K562 (cell line): Measurements from ENCODE around the gene CHN1. TPM values are rescaled to one million over a fixed set of nuclear protein-coding genes. Genes with fewer than 3 reads are reported as not detected.

Source experiments
- ATAC-seq: fragments of 200-7000 bp; cut with Tn5 transposase; 3 replicates; pipeline ENCODE4 v1.9.1; 2020; ENCODE audit warnings: moderate library complexity
- BruUV-seq: library from RNA; stranded (reverse); fragments of 400-500 nt; replicated peaks from 2 replicates; lab custom pipeline; 2021; lab: Mats Ljungman, UMichigan
- CTCF ChIA-PET: fragments of 300-600 bp; formaldehyde crosslinking; extraction: SDS; loops from one replicate; lab custom pipeline; 2021; ENCODE audit warnings: low intra/inter-chr PET ratio; lab: Yijun Ruan, JAX
- POLR2A ChIA-PET: fragments of 300-600, 350-650 bp; sonication (Branson Sonifier 250); formaldehyde crosslinking; extraction: SDS; loops from one replicate; lab custom pipeline; 2021; ENCODE audit warnings: antibody characterized with exemption, inconsistent platforms; lab: Yijun Ruan, JAX
- DNase-seq, 4 experiments: peaks; one replicate each; pipeline versions ENCODE4 v3.0.0 to v3.0.0-alpha.2; 2011 to 2018; ENCODE audit warnings: low spot score in 3 of 4, mixed read lengths in 3 of 4; ENCODE audit errors: extremely low read depth in 1 of 4
- FAIRE-seq: peaks from 2 replicates; lab custom pipeline; 2011; peaks lifted over from hg19 to GRCh38; lab: Jason Lieb, UNC
- H2AFZ ChIP-seq: 2 replicates; pipeline ENCODE4 v1.6.0; 2011; ENCODE audit warnings: low read depth, low read length, control low read depth, inconsistent platforms
- H3K27ac ChIP-seq: fragments of 200-600 bp; 3 replicates; pipeline ENCODE4 v1.8.0; 2011; ENCODE audit warnings: low read depth, mild to moderate bottlenecking, control low read depth, inconsistent platforms, low read length, moderate library complexity, mixed read lengths; ENCODE audit errors: extremely low read depth
- H3K27me3 ChIP-seq, 2 experiments: fragments of 300-600 bp in 1 of 2; 2 replicates in 1 of 2; 3 replicates in 1 of 2; pipeline versions ENCODE4 v1.6.0 to v1.8.0; 2011; ENCODE audit warnings: inconsistent platforms in 2 of 2, low read length in 2 of 2, mild to moderate bottlenecking in 1 of 2, mixed read lengths in 1 of 2, moderate library complexity in 1 of 2; ENCODE audit not compliant: control insufficient read depth in 2 of 2, insufficient read depth in 2 of 2
- H3K36me3 ChIP-seq: fragments of 300-600 bp; 3 replicates; pipeline ENCODE4 v1.8.0; 2011; ENCODE audit warnings: mild to moderate bottlenecking, low read length, inconsistent platforms; ENCODE audit not compliant: control insufficient read depth, insufficient read depth
- H3K4me1 ChIP-seq, 2 experiments: fragments of 200-600 bp in 1 of 2; replicated peaks in 1 of 2; 2 replicates in 1 of 2; 3 replicates in 1 of 2; pipeline versions ENCODE4 v1.5.1 to v1.8.0; 2011; ENCODE audit warnings: inconsistent platforms in 2 of 2, low read length in 2 of 2, mild to moderate bottlenecking in 1 of 2, mixed read lengths in 1 of 2, moderate library complexity in 1 of 2; ENCODE audit not compliant: control insufficient read depth in 2 of 2, insufficient read depth in 2 of 2
- H3K4me2 ChIP-seq: 2 replicates; pipeline ENCODE4 v1.6.1; 2011; ENCODE audit warnings: low read length, control low read depth, inconsistent platforms, mixed read lengths; ENCODE audit not compliant: insufficient read depth
- H3K4me3 ChIP-seq: fragments of 200-600 bp; sonication (generic), shearing (Covaris generic); 2 replicates; pipeline ENCODE4 v1.5.1; 2016; ENCODE audit warnings: control low read depth, inconsistent platforms
- H3K79me2 ChIP-seq: fragments of 200-600 bp; 3 replicates; pipeline ENCODE4 v1.8.0; 2011; ENCODE audit warnings: low read length, inconsistent platforms; ENCODE audit not compliant: control insufficient read depth, insufficient read depth
- H3K9ac ChIP-seq, 2 experiments: 2 replicates each; pipeline versions ENCODE4 v1.6.0 to v1.6.1; 2011; ENCODE audit warnings: low read depth in 2 of 2, low read length in 2 of 2, control low read depth in 1 of 2, inconsistent platforms in 1 of 2, mild to moderate bottlenecking in 1 of 2, mixed read lengths in 1 of 2; ENCODE audit not compliant: insufficient read depth in 1 of 2
- H3K9me1 ChIP-seq: one replicate; pipeline ENCODE4 v1.6.0; 2011; ENCODE audit warnings: inconsistent platforms, mild to moderate bottlenecking, low read length, moderate library complexity; ENCODE audit not compliant: control insufficient read depth, insufficient read depth
- H3K9me3 ChIP-seq: replicated peaks from 2 replicates; pipeline ENCODE4 v1.5.1; 2011; ENCODE audit warnings: low read depth, low read length, inconsistent platforms; ENCODE audit not compliant: control insufficient read depth, insufficient read depth
- H4K20me1 ChIP-seq: replicated peaks from 2 replicates; pipeline ENCODE4 v1.6.1; 2011; ENCODE audit warnings: low read length, inconsistent platforms, mixed read lengths; ENCODE audit not compliant: control insufficient read depth, insufficient read depth
- PHTF2 ChIP-seq: fragments of 250-450 bp; sonication (Bioruptor Pico); IDR thresholded peaks from 2 replicates; pipeline ENCODE4 v1.5.0; 2021; ENCODE audit warnings: mild to moderate bottlenecking
- WGBS: fragments of 100-300 bp; shearing (Covaris generic); methylation state at CpG from one replicate; pipeline ENCODE4 v1.1.6; 2016; ENCODE audit warnings: low coverage, mixed read lengths; ENCODE audit not compliant: insufficient coverage; ENCODE audit errors: missing lambda C conversion rate; 5-methylcytosine and 5-hydroxymethylcytosine counted together
- in situ Hi-C: fragments of 300-500 bp; cut with MboI; formaldehyde crosslinking; loops from 4 replicates; pipeline ENCODE4 v1.15.0; 2018; ENCODE audit warnings: inconsistent platforms, mixed read lengths
- intact Hi-C: fragments of 100-400 bp; cut with micrococcal nuclease; formaldehyde crosslinking; loops from 2 replicates; pipeline ENCODE4 v1.14.2; 2022
- polyA plus RNA-seq, 8 experiments: library from polyadenylated mRNA; depleted of rRNA in 4 of 8; stranded (reverse) in 5 of 8; unstranded in 3 of 8; fragments of >200 nt; fragmentation: Nextera tagmentation in 2 of 8; fragmentation: Illumina TruSeq in 1 of 8; extraction: Ambion mirVana in 2 of 8; extraction: Trizol in 1 of 8; gene quantifications; 2 replicates each; pipeline versions ENCODE4 v1.2.1 to v1.2.3, GENCODE V29; 2011 to 2014; ENCODE audit warnings: inconsistent platforms in 1 of 8, missing spikeins in 1 of 8
- total RNA-seq, 7 experiments: library from RNA; depleted of rRNA in 6 of 7; stranded (reverse); fragments of >200 nt in 6 of 7; fragmentation: Illumina TruSeq in 2 of 7; extraction: Trizol in 2 of 7; gene quantifications; 2 replicates each; pipeline versions ENCODE4 v1.2.1 to v1.2.3, GENCODE V29; 2011 to 2021; ENCODE audit warnings: low replicate concordance in 1 of 7
- TF ChIP-seq, protein P1 (sequence below), 2 experiments: fragments of 450-650 bp; IDR thresholded peaks; 2 replicates each; pipeline ENCODE4 v1.6.1; 2016; ENCODE audit warnings: mild to moderate bottlenecking in 2 of 2, borderline replicate concordance in 1 of 2, low read depth in 1 of 2, moderate library complexity in 1 of 2

CHN1 gene
- total and polyA plus RNA-seq, 9 of the 15 experiments (the other 6 are each of a cell fraction or from before 2014, with no cell fraction given) = 0.17 to 2.0 (median 0.87) TPM

DNA sequence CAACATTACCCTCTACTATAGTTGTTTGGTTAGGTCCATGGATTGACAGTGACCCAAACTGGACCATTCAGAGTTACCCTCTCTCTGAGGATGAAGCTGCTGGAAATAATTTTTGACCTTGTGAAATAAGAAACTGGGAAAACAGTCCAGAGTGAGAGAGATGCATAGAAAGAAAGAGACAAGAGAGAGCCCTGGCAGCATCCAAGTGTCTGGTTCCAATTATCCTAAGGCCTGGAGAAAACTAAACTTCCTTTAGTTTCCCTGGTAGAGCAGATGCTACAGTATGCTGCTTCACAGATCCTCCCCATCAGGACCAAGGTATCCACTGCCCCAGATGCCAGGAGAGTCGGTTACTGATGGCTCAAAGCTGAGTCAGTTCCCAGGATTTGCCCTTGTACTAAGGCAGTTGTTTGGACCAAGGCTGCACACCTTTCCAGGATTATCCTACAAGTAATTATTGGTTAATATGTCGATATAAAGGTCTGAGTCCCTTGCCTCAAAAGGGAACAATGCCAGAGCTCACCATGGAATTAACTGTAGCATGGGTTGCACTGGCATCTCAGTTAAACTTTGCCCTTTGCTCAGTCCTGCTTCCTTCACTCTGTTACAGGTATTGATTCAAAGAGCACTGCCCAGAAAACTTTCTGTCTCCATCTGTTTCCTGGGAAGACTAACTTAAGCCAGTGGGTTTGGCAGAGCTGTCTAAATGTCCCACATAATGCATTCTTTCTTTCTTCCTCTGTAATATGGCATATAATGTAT lies 14.6 kb upstream of the CHN1 start:
- DNase-seq = no peak
- in situ Hi-C loops (no loop called here), intact Hi-C loops (no loop called here)
- Histone ChIP-seq H3K9ac (no peak overlapping the region), H4K20me1 (no peaks in the 10 kb centered on the region), H3K4me3 (no peak overlapping the region), H3K27ac (no peak overlapping the region), H3K9me3 (no peaks in the 10 kb centered on the region), H3K79me2 (no peaks in the 10 kb centered on the region), H3K36me3 (no peaks in the 10 kb centered on the region), H3K4me2 (no peak overlapping the region), H3K4me1 (no peaks in the 10 kb centered on the region), H3K27me3 (peaks cover 6 to 7% of the 10 kb centered on the region in 2 experiments; a peak in 2 of 5 replicates), H2AFZ (no peak overlapping the region), H3K9me1 (no peaks in the 10 kb centered on the region)
- ChIA-PET POLR2A (interaction anchor here (0.7 to 1.0 kb wide), 2 partner anchors 14 to 238 kb away, joined by 3 read pairs; no protein-coding TSS in a partner anchor), CTCF (no interaction called here)
- FAIRE-seq = no peak
- WGBS = 0% methylated on average over 2 of the region's 2 CpGs
- no TSS peak for BruUV-seq
- TF ChIP-seq, protein P1, sequence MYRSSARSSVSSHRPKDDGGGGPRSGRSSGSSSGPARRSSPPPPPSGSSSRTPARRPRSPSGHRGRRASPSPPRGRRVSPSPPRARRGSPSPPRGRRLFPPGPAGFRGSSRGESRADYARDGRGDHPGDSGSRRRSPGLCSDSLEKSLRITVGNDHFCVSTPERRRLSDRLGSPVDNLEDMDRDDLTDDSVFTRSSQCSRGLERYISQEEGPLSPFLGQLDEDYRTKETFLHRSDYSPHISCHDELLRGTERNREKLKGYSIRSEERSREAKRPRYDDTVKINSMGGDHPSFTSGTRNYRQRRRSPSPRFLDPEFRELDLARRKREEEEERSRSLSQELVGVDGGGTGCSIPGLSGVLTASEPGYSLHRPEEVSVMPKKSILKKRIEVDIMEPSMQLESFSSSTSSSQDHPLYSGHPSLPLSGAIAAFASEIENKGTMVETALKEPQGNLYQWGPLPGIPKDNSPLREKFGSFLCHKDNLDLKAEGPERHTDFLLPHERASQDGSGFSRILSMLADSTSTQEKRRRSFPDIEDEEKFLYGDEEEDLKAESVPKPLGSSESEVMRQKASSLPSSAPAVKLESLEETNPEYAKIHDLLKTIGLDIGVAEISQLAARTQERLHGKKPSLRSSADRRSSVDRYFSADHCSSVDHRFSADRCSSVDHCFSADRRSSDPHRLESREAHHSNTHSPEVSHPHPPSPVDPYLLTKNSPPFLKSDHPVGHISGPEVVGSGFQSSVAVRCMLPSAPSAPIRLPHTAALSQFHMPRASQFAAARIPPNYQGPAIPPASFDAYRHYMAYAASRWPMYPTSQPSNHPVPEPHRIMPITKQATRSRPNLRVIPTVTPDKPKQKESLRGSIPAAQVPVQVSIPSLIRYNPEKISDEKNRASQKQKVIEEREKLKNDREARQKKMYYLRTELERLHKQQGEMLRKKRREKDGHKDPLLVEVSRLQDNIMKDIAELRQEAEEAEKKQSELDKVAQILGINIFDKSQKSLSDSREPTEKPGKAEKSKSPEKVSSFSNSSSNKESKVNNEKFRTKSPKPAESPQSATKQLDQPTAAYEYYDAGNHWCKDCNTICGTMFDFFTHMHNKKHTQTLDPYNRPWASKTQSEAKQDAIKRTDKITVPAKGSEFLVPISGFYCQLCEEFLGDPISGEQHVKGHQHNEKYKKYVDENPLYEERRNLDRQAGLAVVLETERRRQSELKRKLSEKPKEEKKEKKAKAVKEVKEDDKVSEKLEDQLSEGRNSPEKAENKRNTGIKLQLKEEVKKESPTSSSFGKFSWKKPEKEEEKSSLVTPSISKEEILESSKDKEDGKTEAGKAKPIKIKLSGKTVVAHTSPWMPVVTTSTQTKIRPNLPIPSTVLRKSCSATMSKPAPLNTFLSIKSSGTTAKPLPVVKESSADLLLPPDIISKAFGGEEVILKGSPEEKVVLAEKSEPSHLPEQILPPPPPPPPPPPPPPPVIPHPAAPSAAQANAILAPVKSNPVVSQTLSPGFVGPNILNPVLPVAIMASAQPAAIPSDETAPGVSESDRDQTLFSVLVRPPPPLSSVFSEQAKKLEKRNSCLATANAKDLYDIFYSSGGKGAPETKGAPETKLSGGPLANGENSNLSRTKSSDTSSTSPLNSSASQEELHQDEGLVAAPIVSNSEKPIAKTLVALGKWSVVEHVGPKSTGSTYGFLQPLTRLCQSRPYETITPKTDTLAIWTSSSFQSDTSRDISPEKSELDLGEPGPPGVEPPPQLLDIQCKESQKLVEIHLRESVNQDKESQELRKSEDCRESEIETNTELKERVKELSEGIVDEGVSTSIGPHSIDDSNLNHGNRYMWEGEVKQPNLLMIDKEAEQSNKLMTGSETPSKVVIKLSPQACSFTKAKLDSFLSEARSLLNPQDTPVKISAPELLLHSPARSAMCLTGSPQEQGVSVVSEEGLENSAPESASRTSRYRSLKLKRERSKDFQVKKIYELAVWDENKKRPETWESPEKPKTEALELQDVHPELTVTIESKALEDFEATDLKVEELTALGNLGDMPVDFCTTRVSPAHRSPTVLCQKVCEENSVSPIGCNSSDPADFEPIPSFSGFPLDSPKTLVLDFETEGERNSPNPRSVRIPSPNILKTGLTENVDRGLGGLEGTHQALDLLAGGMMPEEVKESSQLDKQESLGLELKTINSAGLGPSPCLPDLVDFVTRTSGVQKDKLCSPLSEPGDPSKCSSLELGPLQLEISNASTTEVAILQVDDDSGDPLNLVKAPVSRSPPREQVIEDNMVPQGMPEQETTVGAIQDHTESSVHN (IDR thresholded peaks at IDR 0.05; ENCODE audit: borderline replicate concordance in 1 of 2, low read depth in 1 of 2) = no peak
- no peak for TF ChIP-seq PHTF2 (CRISPR knock-in tag)
- no peak for ATAC-seq
